Glomerular endothelial cell (primary cell): ENCODE results near the gene GAS7. TPM values are rescaled to one million over a fixed set of nuclear protein-coding genes. Genes with fewer than 3 reads are reported as not detected.

Experiments used
- DNase-seq: peaks from one replicate; pipeline ENCODE4 v3.0.0-alpha.2; 2011; ENCODE audit warnings: low read depth, low spot score; ENCODE audit errors: extremely low read depth
- total RNA-seq: library from RNA; depleted of rRNA; stranded (reverse); fragments of >200 nt; gene quantifications from 2 replicates; pipeline ENCODE4 v1.2.3, GENCODE V29; 2015

GAS7 gene
- total RNA-seq, 1 donor from 2014 or later, result 1.2 TPM

DNA sequence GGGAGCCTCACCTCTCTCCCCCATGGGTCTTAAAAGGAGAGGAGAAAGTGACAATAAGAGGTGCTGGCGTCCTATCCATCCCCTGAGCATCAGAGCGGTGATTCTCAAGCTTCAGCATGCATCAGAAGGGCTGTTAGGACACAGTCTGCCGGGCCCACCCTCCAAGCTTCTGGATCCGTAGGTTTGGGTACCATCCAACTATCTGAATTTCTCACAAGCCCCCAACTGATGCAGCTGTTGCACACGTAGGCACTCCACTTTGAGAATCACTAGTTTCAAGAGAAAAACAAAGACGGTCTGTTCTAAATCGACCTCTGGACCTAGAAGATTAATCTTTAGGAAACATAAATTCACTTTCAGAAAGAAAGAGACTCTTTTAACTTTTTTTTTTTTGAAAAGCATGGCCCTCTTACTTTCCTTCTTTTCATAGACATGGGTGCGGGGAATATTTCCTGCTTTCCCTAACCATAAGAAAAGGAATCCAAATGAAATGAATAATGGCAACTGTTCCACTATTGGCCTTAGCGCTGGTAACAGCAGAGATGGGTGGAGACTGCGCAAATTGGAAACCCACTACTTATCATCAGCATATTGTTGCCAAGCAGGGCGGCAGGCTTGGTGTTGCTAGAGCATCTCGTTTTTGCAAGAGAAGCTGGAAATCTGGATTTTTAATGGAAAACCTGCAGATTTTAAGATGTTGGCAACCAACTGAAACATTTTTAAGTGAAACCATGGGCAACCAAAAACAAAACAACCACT is 144.4 kb downstream of the GAS7 start:
- DNase-seq, result no peak

DNA sequence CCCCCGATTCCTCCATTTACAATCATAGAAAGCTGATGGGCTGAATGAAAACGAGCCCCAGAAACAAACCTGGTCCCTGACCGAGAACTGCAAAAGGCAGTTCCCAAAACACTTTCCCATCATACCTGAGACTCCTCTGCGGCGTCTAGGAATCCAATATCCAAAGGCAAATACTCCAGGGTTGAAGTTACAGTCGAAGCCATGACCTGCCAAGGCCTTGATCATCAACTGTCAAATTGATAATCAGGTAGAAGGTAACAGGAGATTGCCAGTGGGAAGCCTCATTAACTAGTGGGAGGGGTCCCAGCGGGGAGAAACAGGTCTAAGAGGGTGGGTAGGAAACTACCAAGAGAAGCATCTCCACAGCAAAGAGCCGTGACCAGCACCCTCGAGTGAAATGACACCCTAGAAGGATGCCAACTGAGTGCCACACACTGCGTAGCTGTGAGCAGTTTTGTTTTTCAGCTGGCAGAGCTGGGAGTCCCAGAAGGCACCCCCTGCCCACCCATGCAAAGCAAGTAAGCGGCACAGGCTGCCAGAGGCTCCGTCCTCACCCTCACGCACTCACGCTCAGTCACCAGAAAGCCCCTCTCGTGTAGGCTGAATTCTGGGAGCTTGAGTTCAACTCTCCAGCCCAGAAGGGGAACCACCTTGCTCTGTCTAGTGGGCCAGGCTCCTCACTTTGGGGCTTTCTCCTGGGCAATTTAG is 146.1 kb downstream of the GAS7 start:
- no peak for DNase-seq

DNA sequence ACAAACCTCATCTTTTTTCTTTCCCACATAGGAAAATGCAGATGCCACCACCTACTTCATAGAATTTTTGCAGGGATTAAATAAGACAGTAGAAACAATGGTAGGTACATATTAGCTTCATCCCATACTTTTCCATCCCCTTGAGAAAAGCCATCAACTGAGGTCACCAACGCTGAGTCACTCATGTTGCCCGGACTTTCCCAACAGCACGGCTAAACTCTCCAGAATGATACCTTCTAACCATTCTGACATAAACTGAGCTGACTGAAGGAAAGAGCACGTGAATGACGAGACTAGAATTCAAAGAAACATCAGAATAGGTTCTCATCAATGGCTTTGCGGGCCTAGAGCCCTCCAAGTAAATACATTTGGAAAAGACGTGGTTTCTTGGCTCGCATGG is 147.3 kb downstream of the GAS7 start:
- no peak for DNase-seq

DNA sequence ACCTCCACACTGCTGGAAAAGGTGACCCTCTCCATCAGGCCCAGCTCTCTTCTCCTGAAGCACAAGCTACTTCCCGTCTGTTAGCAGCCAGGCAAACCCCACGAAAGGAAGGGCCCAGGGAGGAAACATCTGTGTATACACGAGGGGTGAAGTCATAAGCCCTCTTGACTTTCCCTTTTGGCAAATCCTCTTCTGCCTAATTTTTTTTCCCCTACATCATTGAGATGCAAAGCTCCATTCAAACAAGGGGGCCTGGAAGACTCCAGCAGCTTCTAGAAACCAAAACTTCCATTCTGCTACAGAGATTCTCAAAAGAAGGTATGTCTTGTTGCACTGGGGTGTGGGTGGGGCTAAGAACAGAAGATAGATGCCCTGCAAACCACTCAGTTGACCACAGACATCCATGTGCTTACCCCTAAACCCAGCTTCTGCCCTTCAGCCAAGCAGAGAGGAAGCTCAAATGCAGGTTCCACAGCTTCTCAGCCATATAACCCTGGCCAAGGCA is 147.8 kb downstream of the GAS7 start:
- DNase-seq, result no peak

DNA sequence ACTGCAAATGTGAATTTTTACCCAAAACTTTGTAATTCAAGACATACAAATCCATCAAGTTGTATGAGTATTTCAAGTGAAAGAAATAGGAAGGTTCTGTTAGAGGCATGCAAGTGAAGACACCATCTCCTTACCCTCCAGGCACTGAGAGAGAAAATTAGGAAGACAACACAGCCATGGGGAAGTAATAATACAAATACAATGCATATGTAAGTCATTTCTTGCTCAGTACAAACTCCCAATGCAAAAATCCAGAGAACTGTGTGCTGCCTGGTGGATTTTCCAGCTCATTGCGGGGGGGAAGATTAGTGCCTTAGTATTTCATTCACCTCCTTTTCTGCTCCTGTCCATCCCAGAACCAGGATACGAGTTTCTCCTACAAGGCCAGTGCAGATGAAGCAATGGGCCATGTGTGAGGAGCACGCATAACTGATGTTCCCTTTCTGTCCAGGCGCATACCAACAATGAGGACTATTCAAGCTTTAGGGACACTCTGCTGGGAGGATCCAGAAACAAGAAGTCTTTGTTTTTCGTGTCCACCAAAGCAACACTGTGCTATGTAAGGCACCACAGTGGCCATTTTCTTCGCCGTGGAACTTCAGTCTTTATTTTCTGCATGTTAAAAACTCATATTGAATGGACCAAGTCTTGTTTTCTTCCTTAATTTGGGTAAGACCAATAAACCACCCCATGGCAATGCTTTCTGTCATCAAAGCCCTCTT is 149.6 kb downstream of the GAS7 start:
- no peak for DNase-seq

DNA sequence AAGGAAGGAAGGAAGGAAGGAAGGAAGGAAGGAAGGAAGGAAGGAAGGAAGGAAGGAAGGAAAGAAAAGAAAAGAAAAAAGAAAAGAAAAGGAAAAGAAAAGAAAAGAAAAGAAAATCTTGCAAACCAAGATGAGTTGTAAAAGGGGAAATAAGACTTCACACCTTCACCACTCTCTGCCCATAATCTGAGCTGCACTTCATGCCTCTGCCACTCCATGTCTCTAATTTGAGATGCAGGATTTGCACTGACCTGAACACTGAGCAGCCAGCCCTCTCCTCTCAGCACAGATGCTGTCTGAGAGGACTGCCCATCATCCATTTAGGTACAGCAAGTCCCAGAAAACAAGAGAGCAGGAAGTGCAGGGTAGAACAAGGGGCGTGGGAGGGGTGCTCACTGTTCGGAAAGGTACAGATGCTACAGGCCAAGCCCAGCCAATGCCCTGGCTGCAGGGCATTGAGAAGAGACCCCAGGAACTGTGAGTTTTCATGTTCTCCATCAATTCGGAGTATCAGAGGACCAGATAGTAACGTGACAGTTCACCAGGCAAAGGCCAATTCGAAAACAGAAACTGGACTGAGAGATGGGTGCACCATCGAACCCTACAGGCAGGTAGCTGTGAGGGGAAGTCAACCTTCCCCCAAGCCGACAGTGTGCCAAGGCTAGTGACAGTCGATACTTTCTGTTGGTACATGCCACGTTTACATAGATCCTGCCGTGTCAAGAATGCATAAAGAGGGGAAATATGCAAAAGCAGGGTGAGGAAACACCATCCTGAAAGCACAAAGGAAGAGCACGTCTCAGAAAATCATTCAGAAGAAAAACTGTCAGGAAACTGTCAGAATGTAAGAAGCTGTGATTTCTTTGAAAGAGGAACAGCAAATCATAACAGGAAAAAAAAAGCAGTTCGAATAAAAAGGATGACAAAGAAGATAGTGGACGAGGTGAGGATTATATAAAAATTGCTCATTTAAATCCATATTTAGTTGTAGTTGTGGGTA is 151.3 kb downstream of the GAS7 start:
- DNase-seq, result no peak

DNA sequence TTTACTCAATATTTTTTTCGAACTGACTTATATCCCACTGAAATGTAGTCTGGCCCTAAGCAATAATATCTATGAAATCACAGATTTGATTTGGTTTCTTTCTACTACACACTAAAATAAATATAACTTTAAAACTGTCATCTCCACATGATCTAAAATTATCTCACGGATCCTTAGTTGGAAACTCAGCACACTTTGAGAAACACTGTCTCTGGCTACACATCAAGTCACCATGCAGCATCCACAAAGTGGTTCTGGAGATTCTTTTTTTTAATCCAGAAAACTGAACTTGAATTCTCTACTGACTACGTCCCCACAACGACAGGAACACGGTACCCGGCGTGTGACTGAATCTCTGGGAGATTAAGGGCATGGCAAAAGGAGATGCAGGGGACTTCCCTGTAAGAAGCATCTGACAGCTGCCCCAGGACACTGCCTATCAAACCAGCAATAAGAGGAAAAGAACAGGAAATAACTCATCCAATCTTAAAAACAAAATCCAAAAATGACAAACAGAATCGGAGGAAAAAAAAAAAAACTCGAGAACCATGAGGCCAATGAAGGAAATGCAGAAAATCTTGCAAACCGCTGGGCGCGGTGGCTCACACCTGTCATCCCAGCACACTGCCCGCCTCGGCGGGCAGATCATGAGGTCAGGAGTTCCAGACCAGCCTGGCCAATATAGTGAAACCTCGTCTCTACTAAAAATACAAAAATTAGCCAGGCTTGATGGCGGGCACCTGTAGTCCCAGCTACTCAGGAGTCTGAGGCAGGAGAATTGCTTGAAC is 152.3 kb downstream of the GAS7 start:
- DNase-seq, result no peak

DNA sequence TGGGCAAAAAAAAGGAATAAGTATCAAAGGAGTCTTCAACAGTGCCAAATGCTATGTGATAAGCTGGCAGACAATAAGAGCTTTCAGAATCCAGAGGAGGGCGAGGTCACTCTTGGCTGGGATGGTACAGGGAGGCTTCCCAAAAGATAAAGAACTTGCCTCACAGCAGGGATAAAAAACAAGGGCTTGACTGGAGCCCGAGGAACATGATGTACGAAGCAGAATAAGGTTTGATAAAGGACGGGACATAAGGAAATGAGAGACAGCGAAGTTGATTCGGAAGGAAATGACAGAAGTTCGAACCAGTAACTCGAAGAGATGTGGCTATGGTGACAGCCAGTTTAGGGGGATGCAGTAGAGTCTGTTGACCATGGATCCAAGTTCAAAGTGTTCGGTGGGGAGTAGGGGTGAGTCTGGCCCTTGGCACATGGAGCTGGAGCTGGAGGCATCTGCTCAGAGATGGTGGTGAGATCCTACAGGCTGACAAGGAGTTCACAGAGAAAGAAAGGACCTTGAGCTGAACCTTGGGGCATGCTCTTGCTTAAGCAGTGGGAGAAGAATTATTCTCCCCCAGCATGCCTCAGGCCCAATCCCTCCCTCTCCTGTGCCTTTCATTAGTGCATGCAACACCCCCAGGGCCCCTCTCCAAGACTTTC is 155.7 kb downstream of the GAS7 start:
- DNase-seq, result no peak

DNA sequence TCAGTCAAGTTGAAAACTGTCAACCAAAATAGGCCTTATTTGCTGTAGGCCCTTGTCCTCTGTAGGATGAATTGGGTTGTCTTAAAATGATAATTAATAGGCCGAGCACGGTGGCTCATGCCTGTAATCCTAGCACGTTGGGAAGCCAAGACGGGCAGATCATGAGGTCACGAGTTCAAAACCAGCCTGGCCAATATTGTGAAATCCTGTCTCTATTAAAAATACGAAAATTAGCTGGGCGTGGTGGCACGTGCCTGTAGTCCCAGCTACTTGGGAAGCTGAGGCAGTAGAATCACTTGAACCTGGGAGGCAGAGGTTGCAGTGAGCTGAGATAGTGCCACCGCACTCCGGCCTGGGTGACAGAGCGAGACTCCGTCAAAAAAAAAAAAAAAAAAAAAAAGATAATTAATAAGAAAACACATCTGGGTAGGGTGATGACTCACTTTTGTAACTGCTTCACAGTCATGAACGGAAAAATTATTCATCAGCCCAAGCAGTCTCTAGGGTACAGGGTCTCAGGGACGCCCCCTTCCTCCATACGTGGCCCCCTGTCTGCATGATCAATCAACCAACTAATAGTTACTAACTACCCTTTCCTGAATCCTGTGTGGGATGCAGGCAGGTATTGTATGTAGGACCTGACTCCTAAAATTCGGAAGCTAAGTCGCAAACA is 156.4 kb downstream of the GAS7 start:
- DNase-seq, result no peak

DNA sequence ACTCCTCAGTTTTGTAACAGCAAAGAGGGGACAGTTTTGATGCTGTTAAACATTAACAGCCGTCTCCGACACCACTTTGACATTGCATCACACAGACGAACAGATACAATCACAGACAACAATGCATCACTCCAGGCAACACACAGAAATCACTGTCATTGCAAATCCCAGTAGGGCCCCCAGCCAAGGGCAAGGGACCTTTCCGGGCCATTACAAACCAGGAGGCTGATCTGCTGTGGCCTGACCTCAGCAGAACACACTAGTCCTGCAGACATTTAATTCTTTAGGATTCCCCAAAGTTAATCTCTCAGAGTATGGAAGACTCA is 157.2 kb downstream of the GAS7 start:
- no peak for DNase-seq

DNA sequence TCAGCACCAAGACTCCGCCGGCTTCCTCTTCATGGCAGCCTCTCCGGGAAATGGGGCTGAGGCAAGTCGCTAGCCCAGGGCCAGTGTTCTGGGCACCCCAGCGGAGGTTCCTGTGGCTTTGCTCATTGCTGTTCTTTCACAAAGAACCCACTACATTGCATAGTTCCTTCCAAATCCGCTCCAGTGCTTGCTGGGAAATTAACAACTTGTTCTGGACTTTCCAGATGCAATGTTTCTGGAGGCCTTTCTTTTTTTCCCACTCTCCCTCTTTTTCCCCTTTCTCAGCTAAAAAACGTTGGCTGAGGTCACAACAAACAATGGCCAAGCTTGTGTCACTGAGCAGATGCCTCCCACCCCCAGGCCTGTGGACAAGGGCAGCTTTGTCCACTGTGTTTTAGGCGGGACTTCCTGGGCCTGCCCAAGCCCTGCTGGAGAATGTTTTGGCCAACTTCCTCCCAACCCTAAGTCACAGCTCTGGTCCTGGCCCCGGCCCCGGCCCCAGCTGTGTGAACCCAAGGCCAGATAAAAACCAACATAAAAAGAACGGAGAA is 161.8 kb downstream of the GAS7 start:
- DNase-seq, result no peak

DNA sequence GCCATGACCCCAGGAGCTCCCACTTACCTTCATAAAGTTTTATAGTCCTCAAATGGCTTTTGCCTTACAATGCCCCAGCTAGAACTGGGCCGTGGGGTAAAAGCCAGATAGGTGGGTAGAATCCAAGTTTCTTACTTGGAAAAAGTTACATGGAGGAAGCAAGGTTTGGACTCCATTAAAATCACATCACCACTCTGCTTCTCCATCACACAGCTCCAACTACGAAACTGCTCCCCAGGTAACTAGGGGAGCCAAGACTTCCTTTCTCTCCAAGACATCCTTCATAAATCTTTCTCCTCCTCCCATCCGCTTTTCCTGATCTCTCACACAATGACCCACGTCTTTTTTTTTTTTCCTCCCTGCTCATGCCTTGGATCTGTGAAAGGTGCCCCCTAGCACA is 162.5 kb downstream of the GAS7 start:
- DNase-seq, result no peak

DNA sequence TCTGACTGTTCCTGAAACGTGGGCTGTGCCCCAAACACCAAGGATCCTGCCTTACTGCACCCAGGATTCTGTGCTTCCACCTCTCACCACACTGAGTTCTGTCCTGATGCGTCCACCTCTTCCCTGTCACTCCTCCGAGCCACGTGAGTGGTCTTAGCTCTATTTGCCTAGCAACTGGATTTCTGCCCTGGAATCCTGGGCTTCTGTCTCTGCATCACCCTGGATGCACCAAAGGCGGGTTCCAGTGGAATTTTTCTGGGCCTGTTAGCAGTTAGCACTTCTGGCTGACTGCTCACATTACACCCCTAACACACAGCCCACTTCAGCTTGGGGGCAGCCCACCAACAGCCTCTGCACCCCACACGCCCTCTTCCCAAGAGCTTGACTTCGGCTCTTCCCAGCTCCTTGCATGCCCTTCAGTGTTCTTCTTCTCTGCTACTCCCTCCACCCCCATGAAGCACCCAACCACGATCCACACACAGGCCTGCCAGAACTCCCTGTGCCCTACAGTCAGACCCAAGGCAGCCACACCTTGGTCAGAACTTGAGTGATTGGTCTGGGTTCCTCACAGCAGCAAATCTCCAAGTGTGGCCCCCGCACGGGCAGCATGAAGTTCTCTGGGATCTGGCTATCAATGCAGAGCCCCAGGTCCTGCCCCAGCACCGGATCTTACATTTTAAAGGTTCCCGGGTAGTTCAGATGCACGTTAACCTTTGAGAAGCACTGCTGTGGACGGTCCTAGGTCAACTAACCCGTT is 163.5 kb downstream of the GAS7 start:
- DNase-seq, result no peak

DNA sequence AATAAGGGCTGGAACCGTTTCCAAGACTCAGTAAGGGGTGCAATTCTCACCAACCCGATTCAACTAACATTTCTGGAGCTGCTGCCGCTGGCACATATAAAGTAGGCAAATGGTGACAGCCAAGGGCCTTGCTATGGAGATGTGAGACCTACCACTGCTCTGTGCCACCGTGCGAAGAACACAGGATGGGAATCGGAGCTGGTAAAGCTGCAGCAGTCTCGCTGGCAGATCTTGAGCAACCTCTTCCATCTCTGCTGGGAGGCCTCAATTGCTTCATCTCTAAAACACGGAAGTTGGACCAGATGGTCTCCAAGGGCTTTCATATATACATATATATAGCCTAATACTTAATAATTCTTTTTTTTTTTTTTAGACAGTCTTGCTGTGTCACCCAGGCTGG is 164.4 kb downstream of the GAS7 start:
- no peak for DNase-seq

DNA sequence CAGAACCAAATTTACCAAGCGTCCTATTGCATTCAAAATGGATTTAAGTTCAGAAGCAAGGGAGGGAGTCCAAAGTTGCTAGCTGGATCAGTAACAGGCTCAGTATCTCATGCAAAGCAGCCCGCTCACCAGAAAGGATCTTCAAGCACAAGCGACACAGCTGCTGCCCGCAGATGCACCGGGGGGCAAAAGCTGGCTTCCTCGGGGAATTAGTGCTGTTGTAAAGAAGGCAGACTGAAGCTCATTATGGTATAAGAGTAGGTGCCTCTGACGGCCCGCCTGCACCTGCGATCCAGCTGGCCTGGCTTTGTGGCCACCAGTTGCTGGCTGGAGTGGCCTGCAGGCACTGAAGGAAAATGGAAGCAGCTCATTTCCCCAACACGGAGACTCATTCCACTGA is 165.0 kb downstream of the GAS7 start:
- no peak for DNase-seq

DNA sequence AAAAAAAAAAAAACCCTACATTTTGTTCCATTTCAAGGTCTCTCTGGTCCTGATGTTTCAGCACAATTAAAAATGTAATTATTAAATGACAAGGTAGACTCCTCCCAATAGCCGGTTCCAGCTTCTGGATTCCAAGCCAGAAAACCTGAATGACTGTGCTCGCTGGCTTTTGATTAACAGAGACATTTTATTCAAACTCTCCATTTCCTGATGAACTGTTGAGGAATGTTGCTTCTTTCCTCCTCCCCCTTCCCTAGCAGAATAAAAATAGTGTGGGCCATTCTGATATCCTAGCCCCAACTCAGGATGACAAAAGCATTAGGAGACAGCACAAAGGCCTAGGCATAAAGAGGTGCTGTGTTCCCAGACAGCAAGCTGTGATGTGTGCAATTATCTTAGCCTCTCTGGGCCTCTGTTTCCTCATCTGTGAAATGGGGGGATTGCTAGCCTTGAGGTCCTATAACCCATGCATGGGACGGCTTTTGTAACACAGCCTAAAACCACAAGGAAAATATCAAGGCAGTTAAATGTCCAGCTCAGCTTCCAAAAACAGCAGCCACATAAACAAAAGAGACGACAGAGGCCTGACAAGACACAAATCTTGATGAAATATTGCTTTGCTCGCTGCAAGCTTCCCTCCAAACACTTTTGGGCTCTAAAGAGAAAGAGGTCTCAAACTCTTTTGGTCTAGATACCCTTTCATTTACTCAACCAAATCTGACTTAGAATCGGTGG is 166.1 kb downstream of the GAS7 start:
- no peak for DNase-seq

DNA sequence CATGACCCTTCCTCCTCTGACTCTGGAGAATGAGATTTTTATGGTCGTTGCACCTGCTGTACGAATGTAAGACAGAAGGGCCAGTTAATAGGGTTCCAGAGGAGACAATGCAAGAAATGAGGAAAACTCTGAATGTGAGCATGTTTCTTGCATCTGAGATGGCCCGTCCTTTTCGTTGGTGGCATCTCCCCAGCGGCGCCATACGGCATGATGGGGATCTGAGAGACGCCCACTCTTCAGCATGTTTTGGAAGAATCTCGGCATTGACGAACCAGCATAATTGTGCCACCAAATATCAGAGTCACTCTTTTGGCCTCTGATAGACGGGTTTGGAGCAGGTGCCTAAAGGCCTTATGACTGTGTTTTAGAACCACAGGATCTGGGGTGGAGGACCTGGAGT is 166.8 kb downstream of the GAS7 start:
- DNase-seq, result no peak
